ENCODE data around the gene ACSM4. TPM values are rescaled to one million over a fixed set of nuclear protein-coding genes. Genes with fewer than 3 reads are reported as not detected.

The ACSM4 gene
- total and polyA plus RNA-seq, 2 donors (not counting 1 experiment from before 2014, with no cell fraction given) = not detected

- Histone ChIP-seq H2AFZ (ENCODE audit: low read length) (no peak overlapping the region), H3K4me3 (replicated peaks in 1 of 4; ENCODE audit: control extremely low read depth in 1 of 4, insufficient read depth in 1 of 4, low read depth in 3 of 4, low read length in 4 of 4) (no peak overlapping the region), H3K36me3 (ENCODE audit: control insufficient read depth, insufficient read depth, low read length) (no peaks in the 10 kb centered on the region), H3K9me3 (ENCODE audit: control insufficient read depth, insufficient read depth, low read depth, low read length) (no peaks in the 10 kb centered on the region), H3K27ac (ENCODE audit: insufficient read depth, low read length) (no peak overlapping the region), H3K4me2 (ENCODE audit: extremely low read depth, insufficient read depth, low read length) (no peak overlapping the region), H3K9ac (ENCODE audit: insufficient read depth, low read length) (no peak overlapping the region), H3K4me1 (ENCODE audit: control insufficient read depth, extremely low read depth, insufficient read depth, low read length) (no peaks in the 10 kb centered on the region), H4K20me1 (ENCODE audit: control insufficient read depth, extremely low read depth, insufficient read depth, low read length) (no peaks in the 10 kb centered on the region), H3K27me3 (ENCODE audit: control insufficient read depth, insufficient read depth, low read length) (no peaks in the 10 kb centered on the region), H3K79me2 (ENCODE audit: control insufficient read depth, insufficient read depth, low read length) (no peaks in the 10 kb centered on the region)
- no peak for TF ChIP-seq EZH2 (IDR thresholded peaks at IDR 0.05; ENCODE audit: low read length, missing control alignments)
- no peak for TF ChIP-seq CTCF (conservative IDR thresholded peaks at IDR 0.05 in 1 of 2, IDR thresholded peaks at IDR 0.05 in 1 of 2; ENCODE audit: low read depth in 1 of 2, low read length in 2 of 2)
- no peak for DNase-seq (ENCODE audit: low read depth in 2 of 2)
Observed at GRCh38 chr12:7292300-7292699, 11.6 kb upstream of the ACSM4 start.

GRCh38 chr12:7293670-7294069 is 10.2 kb upstream of the ACSM4 start:
- Histone ChIP-seq H3K4me3 (replicated peaks in 1 of 4; ENCODE audit: control extremely low read depth in 1 of 4, insufficient read depth in 1 of 4, low read depth in 3 of 4, low read length in 4 of 4) (no peak overlapping the region), H3K9me3 (ENCODE audit: control insufficient read depth, insufficient read depth, low read depth, low read length) (no peaks in the 10 kb centered on the region), H3K27ac (ENCODE audit: insufficient read depth, low read length) (no peak overlapping the region), H3K4me2 (ENCODE audit: extremely low read depth, insufficient read depth, low read length) (no peak overlapping the region), H3K36me3 (ENCODE audit: control insufficient read depth, insufficient read depth, low read length) (no peaks in the 10 kb centered on the region), H3K9ac (ENCODE audit: insufficient read depth, low read length) (no peak overlapping the region), H3K27me3 (ENCODE audit: control insufficient read depth, insufficient read depth, low read length) (no peaks in the 10 kb centered on the region), H3K79me2 (ENCODE audit: control insufficient read depth, insufficient read depth, low read length) (no peaks in the 10 kb centered on the region), H2AFZ (ENCODE audit: low read length) (no peak overlapping the region), H4K20me1 (ENCODE audit: control insufficient read depth, extremely low read depth, insufficient read depth, low read length) (no peaks in the 10 kb centered on the region), H3K4me1 (ENCODE audit: control insufficient read depth, extremely low read depth, insufficient read depth, low read length) (no peaks in the 10 kb centered on the region)
- TF ChIP-seq EZH2 (IDR thresholded peaks at IDR 0.05; ENCODE audit: low read length, missing control alignments) = no peak
- no peak for TF ChIP-seq CTCF (conservative IDR thresholded peaks at IDR 0.05 in 1 of 2, IDR thresholded peaks at IDR 0.05 in 1 of 2; ENCODE audit: low read depth in 1 of 2, low read length in 2 of 2)
- no peak for DNase-seq (ENCODE audit: low read depth in 2 of 2)

- H4K20me1 ChIP-seq (ENCODE audit: control insufficient read depth, extremely low read depth, insufficient read depth, low read length) = no peaks in the 10 kb centered on the region
Observed at GRCh38 chr12:7295529-7295928, 8.3 kb upstream of the ACSM4 start.

More at GRCh38 chr12:7295529-7295928, 8.3 kb upstream of the ACSM4 start:
- H3K36me3 ChIP-seq (ENCODE audit: control insufficient read depth, insufficient read depth, low read length) = no peaks in the 10 kb centered on the region
- H3K27ac ChIP-seq (ENCODE audit: insufficient read depth, low read length) = no peak overlapping the region
- TF ChIP-seq EZH2 (IDR thresholded peaks at IDR 0.05; ENCODE audit: low read length, missing control alignments) = no peak
- TF ChIP-seq CTCF (conservative IDR thresholded peaks at IDR 0.05 in 1 of 2, IDR thresholded peaks at IDR 0.05 in 1 of 2; ENCODE audit: low read depth in 1 of 2, low read length in 2 of 2) = no peak
- H3K4me2 ChIP-seq (ENCODE audit: extremely low read depth, insufficient read depth, low read length) = no peak overlapping the region
- no peaks in the 10 kb centered on the region for H3K79me2 ChIP-seq (ENCODE audit: control insufficient read depth, insufficient read depth, low read length)
- DNase-seq (ENCODE audit: low read depth in 2 of 2) = no peak
- H2AFZ ChIP-seq (ENCODE audit: low read length) = no peak overlapping the region
- H3K9ac ChIP-seq (ENCODE audit: insufficient read depth, low read length) = no peak overlapping the region
- H3K9me3 ChIP-seq (ENCODE audit: control insufficient read depth, insufficient read depth, low read depth, low read length) = no peaks in the 10 kb centered on the region
- no peak overlapping the region for H3K4me3 ChIP-seq (replicated peaks in 1 of 4; ENCODE audit: control extremely low read depth in 1 of 4, insufficient read depth in 1 of 4, low read depth in 3 of 4, low read length in 4 of 4)
- H3K4me1 ChIP-seq (ENCODE audit: control insufficient read depth, extremely low read depth, insufficient read depth, low read length) = no peaks in the 10 kb centered on the region
- no peaks in the 10 kb centered on the region for H3K27me3 ChIP-seq (ENCODE audit: control insufficient read depth, insufficient read depth, low read length)
